Skeletal muscle tissue (tissue), 4 donors: ENCODE data around the gene FYTTD1. TPM values are rescaled to one million over a fixed set of nuclear protein-coding genes. Genes with fewer than 3 reads are reported as not detected.
A peak's percentile ranks its signal among the peaks of the same experiment; 100 is the strongest.
"Not testable (repeated sequence)": the region's sequence is repeated elsewhere in the genome, so short reads cannot be mapped to it uniquely, and the experiment has no call there.

Source experiments
- H3K27ac ChIP-seq: one replicate; pipeline ENCODE4 v1.7.0; 2013; ENCODE audit warnings: mild to moderate bottlenecking, low read depth, low read length, inconsistent platforms
- H3K27me3 ChIP-seq, 3 donors: one replicate each; pipeline ENCODE4 v1.7.0; 2013; ENCODE audit warnings: low read length in 3 of 3; ENCODE audit not compliant: control insufficient read depth in 3 of 3, insufficient read depth in 3 of 3
- H3K36me3 ChIP-seq, 3 donors: one replicate each; pipeline ENCODE4 v1.7.0; 2013; ENCODE audit warnings: low read length in 3 of 3; ENCODE audit not compliant: control insufficient read depth in 3 of 3, insufficient read depth in 3 of 3
- H3K4me1 ChIP-seq, 3 donors: one replicate each; pipeline ENCODE4 v1.7.0; 2013; ENCODE audit warnings: low read length in 3 of 3, mild to moderate bottlenecking in 3 of 3; ENCODE audit not compliant: control insufficient read depth in 3 of 3, insufficient read depth in 3 of 3
- H3K4me3 ChIP-seq, 3 donors: one replicate each; pipeline ENCODE4 v1.7.0; 2013; ENCODE audit warnings: low read length in 3 of 3
- H3K9ac ChIP-seq, 3 donors: one replicate each; pipeline ENCODE4 v1.7.0; 2013; ENCODE audit warnings: low read length in 3 of 3, mild to moderate bottlenecking in 3 of 3, moderate library complexity in 2 of 3, low read depth in 1 of 3
- H3K9me3 ChIP-seq, 3 donors: one replicate each; pipeline ENCODE4 v1.7.0; 2013; ENCODE audit warnings: low read length in 3 of 3; ENCODE audit not compliant: control insufficient read depth in 3 of 3
- total RNA-seq: library from RNA; depleted of rRNA; stranded (reverse); fragments of >200 nt; gene quantifications from one replicate; pipeline ENCODE4 v1.2.3, GENCODE V29; 2014
- donor health status: Osteomylitis.

FYTTD1 gene
- total RNA-seq, 1 donor from 2014 or later = 22.4 TPM

DNA sequence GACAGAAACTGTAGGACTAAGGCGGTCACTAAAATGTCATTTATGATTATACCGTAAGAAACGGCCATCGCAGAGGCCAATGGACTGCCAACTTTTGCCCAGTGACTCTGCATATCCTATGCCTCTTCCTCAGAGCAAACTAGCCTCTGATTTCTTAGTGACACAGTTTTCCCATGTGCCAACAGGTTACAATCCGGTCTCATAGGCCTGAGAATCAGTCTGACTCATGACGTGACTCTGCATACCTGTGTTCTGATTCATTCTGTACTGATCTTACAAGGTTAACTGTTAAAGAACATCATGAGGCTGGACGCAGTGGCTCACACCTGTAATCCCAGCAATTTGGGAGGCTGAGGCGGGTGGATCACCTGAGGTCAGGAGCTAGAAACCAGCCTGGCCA, 30.8 kb upstream of the FYTTD1 start:
- H3K9ac ChIP-seq = no peak overlapping the region

DNA sequence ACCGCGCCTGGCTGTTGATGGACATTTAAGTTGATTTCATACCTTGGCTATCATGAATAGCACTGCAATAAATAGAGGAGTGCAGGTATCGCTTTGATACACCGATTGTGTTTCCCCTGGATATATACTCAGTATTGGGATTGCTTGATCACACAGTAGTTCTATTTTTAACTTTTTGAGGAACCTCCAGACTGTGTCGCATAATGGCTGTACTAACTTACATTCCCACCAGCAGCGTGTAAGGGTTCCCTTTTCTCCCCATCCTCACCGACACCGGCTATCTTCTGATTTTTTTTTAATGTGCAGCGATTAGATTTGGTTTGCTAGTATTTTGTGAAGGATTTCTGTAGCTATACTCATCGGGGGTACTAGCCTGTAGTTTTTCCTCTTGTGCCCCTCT, 29.0 kb upstream of the FYTTD1 start:
- H3K9ac ChIP-seq = no peak overlapping the region
- H3K9me3 ChIP-seq = no peaks in the 10 kb centered on the region
- peaks cover 0 to 8% (median 0%) of the 10 kb centered on the region in 3 donors for H3K36me3 ChIP-seq
- no peak overlapping the region for H3K27ac ChIP-seq
- H3K27me3 ChIP-seq = no peaks in the 10 kb centered on the region
- no peak overlapping the region for H3K4me3 ChIP-seq
- peaks cover 0 to 11% (median 7%) of the 10 kb centered on the region in 3 donors for H3K4me1 ChIP-seq

More for the DNA sequence above, 30.8 kb upstream of the FYTTD1 start:
- Histone ChIP-seq H3K27ac (no peak overlapping the region), H3K36me3 (peaks cover 0 to 8% (median 0%) of the 10 kb centered on the region in 3 donors), H3K4me1 (peaks cover 0 to 19% (median 9%) of the 10 kb centered on the region in 3 donors), H3K27me3 (no peaks in the 10 kb centered on the region), H3K4me3 (no peak overlapping the region), H3K9me3 (no peaks in the 10 kb centered on the region)

DNA sequence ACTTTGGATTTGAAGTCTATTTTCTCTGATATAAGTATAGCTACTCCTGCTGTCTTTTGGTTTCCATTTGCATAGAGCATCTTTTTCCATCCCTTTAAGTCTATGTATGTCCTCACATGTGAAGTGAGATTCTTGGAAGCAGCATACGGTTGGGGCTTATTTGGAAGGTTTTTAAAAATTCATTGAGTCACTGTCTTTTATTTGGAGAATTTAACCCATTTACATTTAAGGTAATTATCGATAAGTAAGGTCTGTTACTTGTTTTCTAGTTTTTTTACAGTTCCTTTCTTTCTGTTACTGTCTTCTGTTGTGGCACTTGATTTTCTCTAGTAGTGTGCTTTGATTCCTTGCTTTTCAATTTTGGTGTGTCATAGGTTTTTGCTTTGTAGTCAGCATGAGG, 26.9 kb upstream of the FYTTD1 start:
- peaks cover 0 to 5% (median 0%) of the 10 kb centered on the region in 3 donors for H3K36me3 ChIP-seq
- H3K9ac ChIP-seq = no peak overlapping the region
- no peaks in the 10 kb centered on the region for H3K27me3 ChIP-seq
- no peak overlapping the region for H3K27ac ChIP-seq
- H3K9me3 ChIP-seq = no peaks in the 10 kb centered on the region
- peaks cover 0 to 11% (median 7%) of the 10 kb centered on the region in 3 donors for H3K4me1 ChIP-seq
- no peak overlapping the region for H3K4me3 ChIP-seq

DNA sequence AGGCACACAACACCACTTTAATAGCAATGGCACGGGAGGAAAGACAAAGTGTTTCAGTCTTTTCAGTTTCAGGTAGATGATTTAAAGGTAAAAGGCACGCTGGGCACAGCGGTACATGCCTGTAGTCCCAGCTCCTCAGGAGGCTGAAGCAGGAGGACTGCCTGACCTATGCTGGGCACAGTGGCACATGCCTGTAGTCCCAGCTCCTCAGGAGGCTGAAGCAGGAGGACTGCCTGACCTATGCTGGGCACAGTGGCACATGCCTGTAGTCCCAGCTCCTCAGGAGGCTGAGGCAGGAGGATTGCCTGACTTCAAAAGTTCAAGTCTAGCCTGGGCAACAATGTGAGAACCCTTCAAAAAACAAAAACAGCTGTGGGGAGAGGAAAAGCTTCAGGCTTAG, 21.8 kb upstream of the FYTTD1 start:
- not testable (repeated sequence) for H3K36me3 ChIP-seq, H3K9me3 ChIP-seq, H3K4me3 ChIP-seq, H3K4me1 ChIP-seq, H3K27ac ChIP-seq, H3K27me3 ChIP-seq, H3K9ac ChIP-seq

DNA sequence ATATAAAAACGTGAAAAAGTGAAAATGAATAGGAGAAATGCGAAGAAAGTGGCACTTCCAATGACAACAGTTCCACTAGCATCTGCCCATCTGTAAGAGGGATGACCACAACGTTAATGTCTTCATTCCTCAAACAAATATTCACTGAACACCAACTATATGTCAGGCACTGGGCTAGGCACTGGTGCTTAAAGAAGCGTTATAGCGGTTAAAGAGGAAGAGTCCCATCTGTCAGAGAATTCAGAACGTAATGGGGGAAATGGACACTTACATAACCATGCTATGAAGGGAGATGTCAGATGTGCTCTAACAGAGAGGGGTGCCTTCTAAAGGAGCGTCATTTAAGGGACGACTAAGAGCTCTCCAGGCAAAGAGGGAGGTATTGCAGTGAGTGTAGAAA, 21.2 kb upstream of the FYTTD1 start:
- Histone ChIP-seq H3K36me3 (peaks cover 0 to 2% (median 0%) of the 10 kb centered on the region in 3 donors), H3K4me1 (peaks cover 0 to 4% (median 2%) of the 10 kb centered on the region in 3 donors), H3K4me3 (no peak overlapping the region), H3K9me3 (no peaks in the 10 kb centered on the region), H3K27ac (no peak overlapping the region), H3K9ac (no peak overlapping the region), H3K27me3 (no peaks in the 10 kb centered on the region)

DNA sequence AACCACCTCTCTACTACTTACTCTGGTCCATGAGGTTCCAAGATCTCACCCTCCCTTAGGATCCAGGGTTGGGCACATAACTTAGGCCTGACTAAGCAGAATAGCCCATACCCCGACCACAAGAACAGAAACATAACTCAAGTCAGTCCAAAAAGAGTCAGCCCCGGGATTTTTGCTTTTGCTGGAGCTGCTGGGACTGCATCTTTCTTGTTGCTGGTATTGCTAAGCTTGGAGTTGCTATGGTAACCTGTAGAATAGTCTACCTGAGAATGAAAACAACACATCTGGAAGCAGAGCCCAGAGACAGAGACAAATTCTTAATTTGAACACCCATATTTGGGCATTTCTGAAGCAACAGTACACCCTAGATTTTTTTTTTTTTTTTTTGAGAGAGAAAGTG, 19.5 kb upstream of the FYTTD1 start:
- H3K4me1 ChIP-seq = peaks cover 0 to 6% (median 4%) of the 10 kb centered on the region in 3 donors
- peaks cover 0 to 2% (median 0%) of the 10 kb centered on the region in 3 donors for H3K36me3 ChIP-seq
- H3K9ac ChIP-seq = peak overlapping the region in 1 of 3 donors; percentile 20
- H3K4me3 ChIP-seq = no peak overlapping the region
- H3K27ac ChIP-seq = no peak overlapping the region
- H3K27me3 ChIP-seq = no peaks in the 10 kb centered on the region
- H3K9me3 ChIP-seq = no peaks in the 10 kb centered on the region

DNA sequence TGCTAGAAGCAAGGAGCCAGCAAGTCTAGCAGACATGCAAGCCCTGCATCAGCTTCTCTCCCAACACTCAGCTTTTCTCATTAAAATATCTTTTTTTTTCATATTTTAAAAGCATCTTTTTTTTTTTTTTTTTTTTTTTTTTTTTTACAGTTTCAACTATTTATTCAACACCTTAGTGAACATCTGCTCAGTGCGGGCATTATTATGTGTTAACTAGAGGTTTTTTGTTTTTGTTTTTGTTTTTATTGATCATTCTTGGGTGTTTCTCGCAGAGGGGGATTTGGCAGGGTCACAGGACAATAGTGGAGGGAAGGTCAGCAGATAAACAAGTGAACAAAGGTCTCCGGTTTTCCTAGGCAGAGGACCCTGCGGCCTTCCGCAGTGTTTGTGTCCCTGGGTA, 18.9 kb upstream of the FYTTD1 start:
- H3K36me3 ChIP-seq, H3K27ac ChIP-seq, H3K27me3 ChIP-seq, H3K4me3 ChIP-seq, H3K9ac ChIP-seq, H3K9me3 ChIP-seq: not testable (repeated sequence)
- peaks cover 3 to 12% (median 7%) of the 10 kb centered on the region in 3 donors for H3K4me1 ChIP-seq

DNA sequence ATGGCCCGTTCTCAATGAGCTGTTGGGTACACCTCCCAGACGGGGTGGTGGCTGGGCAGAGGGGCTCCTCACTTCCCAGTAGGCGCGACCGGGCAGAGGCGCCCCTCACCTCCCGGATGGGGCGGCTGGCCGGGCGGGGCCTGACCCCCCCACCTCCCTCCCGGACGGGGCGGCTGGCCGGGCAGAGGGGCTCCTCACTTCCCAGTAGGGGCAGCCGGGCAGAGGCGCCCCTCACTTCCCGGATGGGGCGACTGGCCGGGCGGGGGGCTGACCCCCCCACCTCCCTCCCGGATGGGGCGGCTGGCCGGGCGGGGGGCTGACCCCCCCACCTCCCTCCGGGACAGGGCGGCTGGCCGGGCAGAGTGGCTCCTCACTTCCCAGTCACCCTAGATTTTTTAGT, 18.2 kb upstream of the FYTTD1 start:
- H3K36me3 ChIP-seq, H3K4me3 ChIP-seq: not testable (repeated sequence)

DNA sequence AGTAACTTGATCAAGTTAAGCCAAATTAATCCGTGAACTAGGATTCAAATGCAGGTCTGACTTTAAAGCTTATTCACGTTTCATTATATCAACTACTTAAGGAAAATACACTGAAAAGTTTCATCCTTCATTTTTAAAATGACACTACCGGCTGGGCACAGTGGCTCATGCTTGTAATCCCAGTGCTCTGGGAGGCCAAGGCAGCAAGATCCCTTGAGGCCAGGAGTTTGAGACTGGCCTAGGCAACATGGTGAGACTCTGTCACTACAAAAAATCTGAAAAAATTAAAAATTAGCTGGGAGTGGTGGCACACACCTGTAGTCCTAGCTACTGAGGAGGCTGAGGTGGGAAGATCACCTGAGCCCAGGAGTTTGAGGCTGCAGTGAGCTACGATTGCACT, 16.6 kb upstream of the FYTTD1 start:
- Histone ChIP-seq H3K36me3 (peaks cover 0 to 2% (median 0%) of the 10 kb centered on the region in 3 donors), H3K4me3 (no peak overlapping the region), H3K27me3 (no peaks in the 10 kb centered on the region), H3K4me1 (peaks cover 18 to 25% (median 25%) of the 10 kb centered on the region in 3 donors), H3K9me3 (no peaks in the 10 kb centered on the region), H3K9ac (no peak overlapping the region), H3K27ac (no peak overlapping the region)

More for the DNA sequence above, 18.2 kb upstream of the FYTTD1 start:
- peaks cover 8 to 16% (median 15%) of the 10 kb centered on the region in 3 donors for H3K4me1 ChIP-seq
- not testable (repeated sequence) for H3K27me3 ChIP-seq, H3K9ac ChIP-seq, H3K9me3 ChIP-seq, H3K27ac ChIP-seq

DNA sequence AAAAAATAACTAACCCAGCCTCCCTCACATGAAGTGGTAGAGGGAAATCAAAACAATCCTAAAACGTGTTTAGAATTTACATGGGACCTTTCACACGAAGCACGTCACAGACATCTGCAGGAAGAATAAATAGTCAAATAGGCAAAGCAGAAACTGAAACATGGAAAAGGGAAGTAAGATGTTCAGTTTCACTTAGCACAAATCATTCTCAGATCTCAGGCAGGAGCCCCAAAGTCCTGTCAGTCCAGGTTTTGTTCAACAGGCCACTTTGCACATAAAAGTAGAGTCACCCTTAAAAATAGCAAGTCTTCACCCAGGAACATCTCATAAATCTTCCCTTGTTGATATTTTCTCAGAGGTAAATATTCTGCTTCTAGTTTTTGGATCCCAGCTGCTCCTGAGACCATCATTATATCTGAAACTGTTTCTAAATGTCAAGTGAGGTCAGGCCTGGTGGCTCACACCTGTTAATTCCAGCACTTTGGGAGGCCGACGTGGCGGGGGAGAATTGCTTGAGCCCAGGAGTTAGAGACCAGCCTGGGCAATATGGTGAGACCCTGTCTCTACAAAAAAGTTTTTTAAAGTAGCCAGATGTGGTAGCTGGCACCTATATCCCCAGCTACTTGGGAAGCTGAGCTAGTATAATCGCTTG, 14.9 kb upstream of the FYTTD1 start:
- Histone ChIP-seq H3K9ac (no peak overlapping the region), H3K27me3 (no peaks in the 10 kb centered on the region), H3K4me1 (peaks cover 18 to 27% (median 25%) of the 10 kb centered on the region in 3 donors), H3K36me3 (peaks cover 0 to 2% (median 0%) of the 10 kb centered on the region in 3 donors), H3K27ac (no peak overlapping the region), H3K9me3 (no peaks in the 10 kb centered on the region), H3K4me3 (no peak overlapping the region)
